Lower leg skin (tissue), 4 donors: ENCODE measurements around the gene TMED10. TPM values are rescaled to one million over a fixed set of nuclear protein-coding genes. Genes with fewer than 3 reads are reported as not detected.
"Not testable (repeated sequence)": the region's sequence is repeated elsewhere in the genome, so short reads cannot be mapped to it uniquely, and the experiment has no call there.

Source experiments
- DNase-seq, 2 donors: peaks; one replicate each; pipeline ENCODE4 v3.0.0-alpha.2; 2019; ENCODE audit warnings: low spot score in 2 of 2
- H3K4me3 ChIP-seq: fragments of 200-600 bp; sonication (generic); 2 replicates; pipeline ENCODE4 v1.5.1; 2017; ENCODE audit warnings: mild to moderate bottlenecking, low read depth; ENCODE audit not compliant: poor library complexity, severe bottlenecking
- CTCF ChIP-seq, 3 donors: fragments of 450-650 bp; IDR thresholded peaks; one replicate each; pipeline ENCODE4 v1.5.1; 2016; ENCODE audit warnings: antibody characterized with exemption in 3 of 3, mild to moderate bottlenecking in 3 of 3, moderate library complexity in 2 of 3
- POLR2A ChIP-seq, 2 donors: fragments of 450-650 bp; IDR thresholded peaks; one replicate each; pipeline ENCODE4 v1.6.1; 2016 to 2017; ENCODE audit warnings: antibody characterized with exemption in 2 of 2, mild to moderate bottlenecking in 1 of 2, moderate library complexity in 1 of 2
- WGBS, 2 donors: methylation state at CpG; one replicate each; pipeline ENCODE4 v1.1.5; 2018; 5-methylcytosine and 5-hydroxymethylcytosine counted together
- intact Hi-C: fragments of 100-400 bp; cut with DNase I; formaldehyde crosslinking; loops from one replicate; pipeline ENCODE4 v1.15.0; 2023; ENCODE audit warnings: low total_unique reads
- total RNA-seq, 4 donors: library from RNA; depleted of rRNA; stranded (reverse); fragments of >200 nt; gene quantifications; one replicate each; pipeline ENCODE4 v1.1.0, GENCODE V29; 2016

Gene TMED10
- total RNA-seq, 4 donors from 2014 or later: 144 to 208 (median 184) TPM

- intact Hi-C loops: no loop called here
- H3K4me3 ChIP-seq: no peak overlapping the region
- WGBS, 2 donors: 83 to 85% methylated on average over 7 of the region's 7 CpGs
- no peak for DNase-seq
- TF ChIP-seq CTCF (IDR thresholded peaks at IDR 0.05) (no peak), POLR2A (IDR thresholded peaks at IDR 0.05) (no peak)
These were observed 9.0 kb upstream of the TMED10 start for GRCh38 chr14:75185251-75186040.

- DNase-seq: no peak
- TF ChIP-seq POLR2A (IDR thresholded peaks at IDR 0.05) (no peak), CTCF (IDR thresholded peaks at IDR 0.05) (no peak)
- 42 to 43% methylated on average over 3 of the region's 3 CpGs for WGBS, 2 donors
- H3K4me3 ChIP-seq: no peak overlapping the region
- intact Hi-C loops: no loop called here
These were observed 8.1 kb upstream of the TMED10 start for GRCh38 chr14:75184492-75184891.

GRCh38 chr14:75184039-75184438, 7.6 kb upstream of the TMED10 start:
- TF ChIP-seq POLR2A (IDR thresholded peaks at IDR 0.05) (no peak), CTCF (IDR thresholded peaks at IDR 0.05) (no peak)
- 82 to 85% methylated on average over 3 of the region's 3 CpGs for WGBS, 2 donors
- no peak overlapping the region for H3K4me3 ChIP-seq
- peak in 1 of 2 donors; percentile 68 for DNase-seq
- intact Hi-C loops: no loop called here

- intact Hi-C loops: no loop called here
- no peak overlapping the region for H3K4me3 ChIP-seq
- no peak for DNase-seq
- TF ChIP-seq POLR2A (IDR thresholded peaks at IDR 0.05) (no peak), CTCF (IDR thresholded peaks at IDR 0.05) (no peak)
- 59 to 66% methylated on average over 1 of the region's 1 CpG for WGBS, 2 donors
These were observed 6.8 kb upstream of the TMED10 start for GRCh38 chr14:75183225-75183624.

GRCh38 chr14:75182821-75183220, 6.4 kb upstream of the TMED10 start:
- WGBS, 2 donors: 38 to 75% methylated on average over 1 of the region's 1 CpG
- intact Hi-C loops: no loop called here
- TF ChIP-seq CTCF (IDR thresholded peaks at IDR 0.05): no peak
- no peak for TF ChIP-seq POLR2A (IDR thresholded peaks at IDR 0.05)
- no peak for DNase-seq
- no peak overlapping the region for H3K4me3 ChIP-seq

GRCh38 chr14:75182163-75182562, 5.8 kb upstream of the TMED10 start:
- intact Hi-C loops, DNase-seq: not testable (repeated sequence)
- WGBS, 2 donors: 89 to 90% methylated on average over 11 of the region's 11 CpGs

More at GRCh38 chr14:75182163-75182562, 5.8 kb upstream of the TMED10 start:
- not testable (repeated sequence) for H3K4me3 ChIP-seq
